Upper lobe of left lung (tissue), 6 donors: ENCODE data around the gene MYO18A. TPM values are rescaled to one million over a fixed set of nuclear protein-coding genes. Genes with fewer than 3 reads are reported as not detected.

Source experiments
- ATAC-seq, 2 donors: fragments of 200-7000 bp; cut with Tn5 transposase; one replicate each; pipeline ENCODE4 v1.9.1; 2022; ENCODE audit warnings: mild to moderate bottlenecking in 2 of 2, moderate library complexity in 2 of 2; ENCODE audit not compliant: low FRiP score in 2 of 2
- DNase-seq, 2 donors: peaks; one replicate each; pipeline ENCODE4 v3.0.0-alpha.2; 2019 to 2020
- H3K27ac ChIP-seq, 4 donors: fragments of 200-600 bp; sonication (generic); one replicate each; pipeline ENCODE4 v1.5.1; 2016 to 2019
- H3K27me3 ChIP-seq, 4 donors: fragments of 200-600 bp; sonication (generic); one replicate each; pipeline ENCODE4 v1.5.1; 2017 to 2019
- H3K36me3 ChIP-seq, 4 donors: fragments of 200-600 bp; sonication (generic); one replicate each; pipeline ENCODE4 v1.5.1; 2016 to 2019
- H3K4me1 ChIP-seq, 4 donors: fragments of 200-600 bp; sonication (generic); one replicate each; pipeline ENCODE4 v1.5.1; 2018 to 2019
- H3K4me3 ChIP-seq, 4 donors: fragments of 200-600 bp; sonication (generic); one replicate each; pipeline ENCODE4 v1.5.1; 2017 to 2019; ENCODE audit warnings: mild to moderate bottlenecking in 2 of 4, moderate library complexity in 1 of 4
- H3K9me3 ChIP-seq, 4 donors: fragments of 200-600 bp; sonication (generic); one replicate each; pipeline ENCODE4 v1.5.1; 2018 to 2019
- EP300 ChIP-seq, 4 donors: sonication (generic); formaldehyde crosslinking; IDR thresholded peaks; one replicate each; pipeline ENCODE4 v1.5.1; 2017; ENCODE audit warnings: antibody characterized with exemption in 4 of 4, control low read depth in 2 of 4
- POLR2A ChIP-seq, 4 donors: fragments of 450-650 bp; IDR thresholded peaks; one replicate each; pipeline ENCODE4 v1.5.1; 2016 to 2017; ENCODE audit warnings: antibody characterized with exemption in 4 of 4, mild to moderate bottlenecking in 2 of 4
- POLR2AphosphoS5 ChIP-seq, 2 donors: sonication (generic); formaldehyde crosslinking; IDR thresholded peaks; one replicate each; pipeline ENCODE4 v1.5.1; 2017; ENCODE audit warnings: antibody characterized with exemption in 2 of 2
- WGBS, 2 donors: methylation state at CpG; one replicate each; pipeline ENCODE4 v1.1.5; 2017 to 2018; 5-methylcytosine and 5-hydroxymethylcytosine counted together
- total RNA-seq, 6 donors: library from RNA; depleted of rRNA in 4 of 6; stranded (reverse); fragments of >200 nt in 4 of 6; gene quantifications; one replicate each; pipeline versions ENCODE4 v1.1.0 to v1.2.1, GENCODE V29; 2016 to 2021
- TF ChIP-seq, protein P1 (sequence below), 6 experiments: fragments of 450-650 bp in 4 of 6; fragments of 200-600 bp in 2 of 6; sonication (generic) in 2 of 6; IDR thresholded peaks; one replicate each; pipeline ENCODE4 v1.5.1; 2016 to 2019; ENCODE audit warnings: antibody characterized with exemption in 6 of 6
- donor health status: DM: no; HTN: no; CAD: no; lungs with moderate emphysema.
- donor health status: DM: no; HTN: yes; CAD: no; lungs with severe emphysema.

MYO18A gene
- total RNA-seq, 6 donors from 2014 or later, result 37.4 to 214 (median 67.4) TPM

DNA sequence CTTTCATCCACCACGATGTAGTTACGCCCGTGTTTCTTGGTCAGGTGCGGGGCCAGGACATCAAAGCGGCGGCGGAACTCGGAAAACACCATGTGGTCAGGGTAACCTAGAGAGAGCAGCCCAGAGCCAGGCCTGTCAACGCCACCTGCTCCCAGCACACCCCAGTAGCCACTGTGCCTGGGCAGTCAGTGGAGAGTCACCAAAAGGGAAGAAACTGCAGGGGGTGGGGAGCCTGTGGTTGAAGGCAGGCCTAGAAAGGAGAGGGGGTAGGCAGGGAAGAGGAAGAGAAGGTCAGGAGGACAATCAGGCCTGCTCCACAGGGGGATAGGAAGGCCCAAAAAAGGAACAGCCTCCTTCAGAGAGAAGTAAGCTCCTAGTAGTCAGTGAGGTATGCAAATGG, 73.1 kb downstream of the MYO18A start:
- no peak for ATAC-seq

DNA sequence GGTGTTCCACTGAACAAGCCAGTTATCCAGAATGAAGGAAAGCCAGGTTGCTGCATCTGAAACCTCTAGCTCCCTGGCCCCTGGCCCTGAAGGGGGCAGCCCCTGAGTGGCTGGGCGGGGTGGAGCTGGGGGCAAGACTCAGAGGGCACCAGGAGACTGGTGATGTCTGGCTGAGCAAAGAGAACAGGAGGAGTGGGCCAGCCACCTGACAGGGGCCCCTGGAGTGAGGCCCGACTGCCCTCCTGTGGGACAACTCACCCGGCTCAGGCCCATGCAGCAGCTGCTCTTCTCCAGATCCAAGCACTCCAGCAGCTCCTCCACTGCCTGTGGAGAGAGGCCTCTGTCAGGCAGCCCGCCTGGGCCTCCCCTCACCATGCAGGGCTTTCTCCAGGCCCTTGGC, 76.9 kb downstream of the MYO18A start:
- ATAC-seq (no peak), DNase-seq (no peak)
- 89 to 94% methylated on average over 3 to 4 of the region's 4 CpGs for WGBS, 2 donors
- no peak overlapping the region for H3K27ac ChIP-seq
- peaks cover under 1 to 3% (median 2%) of the 10 kb centered on the region in 4 donors for H3K4me1 ChIP-seq
- H3K4me3 ChIP-seq, result no peak overlapping the region
- no peak for TF ChIP-seq POLR2AphosphoS5 (IDR thresholded peaks at IDR 0.05)
- TF ChIP-seq EP300 (IDR thresholded peaks at IDR 0.05), result no peak
- TF ChIP-seq, protein P1, sequence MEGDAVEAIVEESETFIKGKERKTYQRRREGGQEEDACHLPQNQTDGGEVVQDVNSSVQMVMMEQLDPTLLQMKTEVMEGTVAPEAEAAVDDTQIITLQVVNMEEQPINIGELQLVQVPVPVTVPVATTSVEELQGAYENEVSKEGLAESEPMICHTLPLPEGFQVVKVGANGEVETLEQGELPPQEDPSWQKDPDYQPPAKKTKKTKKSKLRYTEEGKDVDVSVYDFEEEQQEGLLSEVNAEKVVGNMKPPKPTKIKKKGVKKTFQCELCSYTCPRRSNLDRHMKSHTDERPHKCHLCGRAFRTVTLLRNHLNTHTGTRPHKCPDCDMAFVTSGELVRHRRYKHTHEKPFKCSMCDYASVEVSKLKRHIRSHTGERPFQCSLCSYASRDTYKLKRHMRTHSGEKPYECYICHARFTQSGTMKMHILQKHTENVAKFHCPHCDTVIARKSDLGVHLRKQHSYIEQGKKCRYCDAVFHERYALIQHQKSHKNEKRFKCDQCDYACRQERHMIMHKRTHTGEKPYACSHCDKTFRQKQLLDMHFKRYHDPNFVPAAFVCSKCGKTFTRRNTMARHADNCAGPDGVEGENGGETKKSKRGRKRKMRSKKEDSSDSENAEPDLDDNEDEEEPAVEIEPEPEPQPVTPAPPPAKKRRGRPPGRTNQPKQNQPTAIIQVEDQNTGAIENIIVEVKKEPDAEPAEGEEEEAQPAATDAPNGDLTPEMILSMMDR (IDR thresholded peaks at IDR 0.05), result no peak
- TF ChIP-seq POLR2A (IDR thresholded peaks at IDR 0.05), result no peak
- H3K36me3 ChIP-seq, result peaks cover 19 to 95% (median 75%) of the 10 kb centered on the region in 4 donors
- no peaks in the 10 kb centered on the region for H3K9me3 ChIP-seq
- H3K27me3 ChIP-seq, result no peaks in the 10 kb centered on the region

More for the DNA sequence above, 73.1 kb downstream of the MYO18A start:
- no peaks in the 10 kb centered on the region for H3K27me3 ChIP-seq
- peaks cover 21 to 92% (median 74%) of the 10 kb centered on the region in 4 donors for H3K36me3 ChIP-seq
- TF ChIP-seq EP300 (IDR thresholded peaks at IDR 0.05) (no peak), POLR2A (IDR thresholded peaks at IDR 0.05) (no peak), POLR2AphosphoS5 (IDR thresholded peaks at IDR 0.05) (no peak)
- TF ChIP-seq, protein P1 (IDR thresholded peaks at IDR 0.05), result no peak
- H3K4me3 ChIP-seq, result no peak overlapping the region
- peaks cover 5 to 12% (median 7%) of the 10 kb centered on the region in 4 donors for H3K4me1 ChIP-seq
- 88 to 92% methylated on average over 9 of the region's 9 CpGs for WGBS, 2 donors
- H3K9me3 ChIP-seq, result no peaks in the 10 kb centered on the region
- peak overlapping the region in 2 of 4 donors; percentile 17 to 58 for H3K27ac ChIP-seq
- DNase-seq, result no peak

DNA sequence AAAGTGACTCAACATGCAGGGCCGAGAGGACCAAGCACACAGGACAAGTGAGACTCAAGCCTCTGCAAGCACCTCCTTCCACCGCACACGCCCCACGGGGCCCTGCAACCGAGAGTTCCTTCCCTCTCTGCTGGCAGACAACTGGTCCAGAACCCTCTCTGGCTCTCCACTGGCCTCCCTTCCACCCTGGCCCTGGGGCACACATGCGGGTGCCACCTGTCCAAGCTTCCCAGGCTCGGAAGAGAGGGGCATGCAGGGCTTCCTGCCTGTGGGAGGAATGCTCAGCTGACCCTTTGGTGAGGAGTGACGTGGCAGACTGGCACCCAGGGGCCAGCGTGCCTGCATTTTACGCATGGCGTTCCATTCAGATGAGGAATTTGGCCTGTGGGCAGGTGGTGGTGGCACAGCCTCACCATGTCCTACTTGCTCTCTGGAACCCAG, 77.4 kb downstream of the MYO18A start:
- Histone ChIP-seq H3K4me3 (no peak overlapping the region), H3K27me3 (no peaks in the 10 kb centered on the region), H3K27ac (no peak overlapping the region), H3K9me3 (no peaks in the 10 kb centered on the region), H3K36me3 (peaks cover 24 to 96% (median 78%) of the 10 kb centered on the region in 4 donors), H3K4me1 (no peaks in the 10 kb centered on the region)
- DNase-seq, result no peak
- WGBS, 2 donors, result 86 to 93% methylated on average over 9 to 11 of the region's 11 CpGs
- no peak for TF ChIP-seq POLR2AphosphoS5 (IDR thresholded peaks at IDR 0.05)
- TF ChIP-seq EP300 (IDR thresholded peaks at IDR 0.05), result no peak
- TF ChIP-seq, protein P1 (IDR thresholded peaks at IDR 0.05), result no peak
- TF ChIP-seq POLR2A (IDR thresholded peaks at IDR 0.05), result no peak
- no peak for ATAC-seq

- ATAC-seq (no peak), DNase-seq (no peak)
- H3K9me3 ChIP-seq, result no peaks in the 10 kb centered on the region
- no peak overlapping the region for H3K27ac ChIP-seq
- no peaks in the 10 kb centered on the region for H3K27me3 ChIP-seq
- H3K36me3 ChIP-seq, result peaks cover 32 to 96% (median 82%) of the 10 kb centered on the region in 4 donors
- TF ChIP-seq POLR2AphosphoS5 (IDR thresholded peaks at IDR 0.05) (no peak), POLR2A (IDR thresholded peaks at IDR 0.05) (no peak), EP300 (IDR thresholded peaks at IDR 0.05) (no peak)
- TF ChIP-seq, protein P1 (IDR thresholded peaks at IDR 0.05), result no peak
- 90 to 96% methylated on average over 1 to 3 of the region's 3 CpGs for WGBS, 2 donors
- H3K4me3 ChIP-seq, result no peak overlapping the region
- H3K4me1 ChIP-seq, result no peaks in the 10 kb centered on the region
Measured at GRCh38 chr17:29102046-29102445, 78.2 kb downstream of the MYO18A start.

- no peaks in the 10 kb centered on the region for H3K4me1 ChIP-seq
- 84 to 92% methylated on average over 8 of the region's 8 CpGs for WGBS, 2 donors
- ATAC-seq (no peak), DNase-seq (no peak)
- H3K27me3 ChIP-seq, result no peaks in the 10 kb centered on the region
- TF ChIP-seq POLR2A (IDR thresholded peaks at IDR 0.05), result no peak
- no peaks in the 10 kb centered on the region for H3K9me3 ChIP-seq
- no peak overlapping the region for H3K27ac ChIP-seq
- H3K4me3 ChIP-seq, result no peak overlapping the region
- peaks cover 31 to 96% (median 82%) of the 10 kb centered on the region in 4 donors for H3K36me3 ChIP-seq
Measured at GRCh38 chr17:29100296-29100695, 79.9 kb downstream of the MYO18A start.
